GM12878 (cell line): ENCODE data around the gene TCHP. TPM values are rescaled to one million over a fixed set of nuclear protein-coding genes. Genes with fewer than 3 reads are reported as not detected.

Experiments
- ATAC-seq: fragments of 200-7000 bp; cut with Tn5 transposase; 3 replicates; pipeline ENCODE4 v1.9.1; 2020; ENCODE audit warnings: mild to moderate bottlenecking, moderate library complexity
- BruUV-seq: library from RNA; stranded (reverse); fragments of 400-500 nt; replicated peaks from 2 replicates; lab custom pipeline; 2021; lab: Mats Ljungman, UMichigan
- CTCF ChIA-PET: fragments of 300-600 bp; sonication (Branson Sonifier 250); formaldehyde crosslinking; extraction: SDS; loops from one replicate; lab custom pipeline; 2021; ENCODE audit warnings: inconsistent platforms; lab: Yijun Ruan, JAX
- POLR2A ChIA-PET: fragments of 350-600 bp; formaldehyde crosslinking; extraction: SDS; loops from one replicate; lab custom pipeline; 2021; ENCODE audit warnings: inconsistent platforms; lab: Charles Lee
- RAD21 ChIA-PET: fragments of 300-600 bp; sonication (Branson Sonifier 250); formaldehyde crosslinking; loops from one replicate; lab custom pipeline; 2023; ENCODE audit warnings: antibody characterized with exemption; ENCODE audit not compliant: unreplicated experiment; lab: Charles Lee
- SMC1A ChIA-PET: fragments of 300-600 bp; sonication (Branson Sonifier 250); formaldehyde crosslinking; loops from one replicate; lab custom pipeline; 2023; ENCODE audit not compliant: unreplicated experiment, uncharacterized antibody; lab: Charles Lee
- DNase-seq: peaks from one replicate; pipeline ENCODE4 v3.0.0-alpha.2; 2011; ENCODE audit warnings: low read depth, low spot score
- FAIRE-seq: peaks from 3 replicates; lab custom pipeline; 2011; peaks lifted over from hg19 to GRCh38; lab: Jason Lieb, UNC
- H2AFZ ChIP-seq: 2 replicates; pipeline ENCODE4 v1.6.0; 2011; ENCODE audit warnings: low read depth, low read length, control low read depth; ENCODE audit not compliant: control insufficient read depth
- H3K27ac ChIP-seq: 2 replicates; pipeline ENCODE4 v1.5.1; 2011; ENCODE audit warnings: control low read depth; ENCODE audit not compliant: control insufficient read depth, insufficient read depth
- H3K27me3 ChIP-seq, 2 experiments: replicated peaks in 1 of 2; 2 replicates each; pipeline versions ENCODE4 v1.6.0 to v1.6.1; 2011; ENCODE audit warnings: low read length in 1 of 2; ENCODE audit not compliant: control insufficient read depth in 2 of 2, insufficient read depth in 2 of 2
- H3K36me3 ChIP-seq, 2 experiments: 2 replicates each; pipeline ENCODE4 v1.5.1; 2011; ENCODE audit warnings: low read length in 1 of 2; ENCODE audit not compliant: control insufficient read depth in 2 of 2, insufficient read depth in 2 of 2
- H3K4me1 ChIP-seq: 2 replicates; pipeline ENCODE4 v1.6.1; 2011; ENCODE audit warnings: mild to moderate bottlenecking, low read length, moderate library complexity, mixed read lengths; ENCODE audit not compliant: control insufficient read depth, insufficient read depth
- H3K4me2 ChIP-seq: 2 replicates; pipeline ENCODE4 v1.6.0; 2011; ENCODE audit warnings: control low read depth; ENCODE audit not compliant: control insufficient read depth, insufficient read depth
- H3K4me3 ChIP-seq: fragments of 200-600 bp; sonication (generic); 2 replicates; pipeline ENCODE4 v1.5.1; 2016
- H3K79me2 ChIP-seq: 2 replicates; pipeline ENCODE4 v1.6.0; 2011; ENCODE audit warnings: low read length; ENCODE audit not compliant: control insufficient read depth, insufficient read depth
- H3K9ac ChIP-seq: 2 replicates; pipeline ENCODE4 v1.8.0; 2011; ENCODE audit warnings: low read length, control low read depth, mixed read lengths; ENCODE audit not compliant: control insufficient read depth, insufficient read depth
- H3K9me3 ChIP-seq: replicated peaks from 3 replicates; pipeline ENCODE4 v1.5.1; 2011; ENCODE audit warnings: mild to moderate bottlenecking, low read length; ENCODE audit not compliant: control insufficient read depth, insufficient read depth
- H4K20me1 ChIP-seq: 2 replicates; pipeline ENCODE4 v1.6.0; 2011; ENCODE audit not compliant: control insufficient read depth, insufficient read depth
- CBFB ChIP-seq: IDR thresholded peaks from 2 replicates; pipeline ENCODE4 v1.6.1; 2016; ENCODE audit warnings: antibody characterized with exemption, low read depth
- CHD1 ChIP-seq: IDR thresholded peaks from 2 replicates; pipeline ENCODE4 v1.6.1; 2012; ENCODE audit warnings: low read depth, low read length, improper control_type of control experiment
- EZH2 ChIP-seq: IDR thresholded peaks from 2 replicates; pipeline ENCODE4 v1.6.1; 2012; ENCODE audit warnings: low read depth, mild to moderate bottlenecking, control low read depth, inconsistent platforms, low read length, borderline replicate concordance; ENCODE audit not compliant: control insufficient read depth
- HDGF ChIP-seq: fragments of 450-650 bp; IDR thresholded peaks from 2 replicates; pipeline ENCODE4 v1.6.1; 2016; ENCODE audit warnings: antibody characterized with exemption
- IRF5 ChIP-seq: fragments of 450-650 bp; IDR thresholded peaks from 2 replicates; pipeline ENCODE4 v1.6.1; 2017; ENCODE audit warnings: borderline replicate concordance
- PAX5 ChIP-seq: IDR thresholded peaks from 2 replicates; pipeline ENCODE4 v1.6.1; 2011; ENCODE audit warnings: low read depth, low read length, borderline replicate concordance
- POLR2AphosphoS5 ChIP-seq: IDR thresholded peaks from 2 replicates; pipeline ENCODE4 v1.6.1; 2011; ENCODE audit warnings: mild to moderate bottlenecking, low read length, inconsistent platforms
- RAD51 ChIP-seq: fragments of 450-650 bp; IDR thresholded peaks from 2 replicates; pipeline ENCODE4 v1.6.1; 2016; ENCODE audit warnings: moderate library complexity, mild to moderate bottlenecking, inconsistent platforms
- RCOR1 ChIP-seq: conservative IDR thresholded peaks from 2 replicates; pipeline ENCODE4 v1.6.1; 2012; ENCODE audit warnings: low read depth, low read length, improper control_type of control experiment
- SPI1 ChIP-seq: IDR thresholded peaks from 2 replicates; pipeline ENCODE4 v1.6.1; 2011; ENCODE audit warnings: low read depth, mild to moderate bottlenecking, low read length, moderate library complexity, borderline replicate concordance; ENCODE audit not compliant: insufficient read depth
- ZBTB40 ChIP-seq: fragments of 450-650 bp; IDR thresholded peaks from 2 replicates; pipeline ENCODE4 v1.6.1; 2016; ENCODE audit warnings: mild to moderate bottlenecking, moderate library complexity, borderline replicate concordance
- ZNF687 ChIP-seq: fragments of 450-650 bp; IDR thresholded peaks from 2 replicates; pipeline ENCODE4 v1.6.1; 2017; ENCODE audit warnings: mild to moderate bottlenecking, moderate library complexity
- WGBS: methylation state at CpG from one replicate; pipeline ENCODE4 v1.1.6; 2016; ENCODE audit warnings: low lambda C conversion rate; ENCODE audit not compliant: insufficient replicate concordance, insufficient coverage; ENCODE audit errors: missing lambda C conversion rate; 5-methylcytosine and 5-hydroxymethylcytosine counted together
- in situ Hi-C: fragments of 300-500 bp; cut with MboI; formaldehyde crosslinking; loops from 9 replicates; pipeline ENCODE4 v1.14.3; 2018; ENCODE audit warnings: mixed read lengths
- intact Hi-C: fragments of 100-400 bp; cut with micrococcal nuclease; formaldehyde crosslinking; loops from one replicate; pipeline ENCODE4 v1.14.2; 2022; ENCODE audit not compliant: unreplicated experiment
- polyA plus RNA-seq, 11 experiments: library from polyadenylated mRNA; depleted of rRNA in 4 of 11; unstranded in 6 of 11; stranded (reverse) in 5 of 11; fragments of >200 nt; fragmentation: Nextera tagmentation in 4 of 11; fragmentation: Illumina TruSeq in 1 of 11; extraction: Ambion mirVana in 4 of 11; extraction: Trizol in 1 of 11; gene quantifications; 1 replicate in 1 of 11; 2 replicates in 10 of 11; pipeline versions ENCODE4 v1.2.1 to v1.2.3, GENCODE V29; 2011 to 2016; ENCODE audit warnings: inconsistent platforms in 2 of 11, missing spikeins in 2 of 11, low read depth in 1 of 11
- total RNA-seq, 4 experiments: library from RNA; depleted of rRNA in 3 of 4; stranded (reverse); fragments of >200 nt in 3 of 4; fragmentation: Illumina TruSeq in 1 of 4; extraction: Trizol in 1 of 4; gene quantifications; 2 replicates each; pipeline versions ENCODE4 v1.2.1 to v1.2.3, GENCODE V29; 2013 to 2021

The TCHP gene
- total and polyA plus RNA-seq, 10 of the 15 experiments (the other 5 are each of a cell fraction or from before 2014, with no cell fraction given): 4.8 to 18.6 (median 15.0) TPM

GRCh38 chr12:109925185-109925840 is 25.2 kb downstream of the TCHP start:
- H3K4me1 ChIP-seq: no peaks in the 10 kb centered on the region
- no peak overlapping the region for H3K4me3 ChIP-seq
- H3K9ac ChIP-seq: no peak overlapping the region
- H3K27me3 ChIP-seq: no peaks in the 10 kb centered on the region
- intact Hi-C loops (loop anchor here (5.0 kb wide), 1 partner anchor 73 kb away; no protein-coding TSS in a partner anchor), in situ Hi-C loops (no loop called here)
- no peaks in the 10 kb centered on the region for H3K79me2 ChIP-seq
- no peak overlapping the region for H2AFZ ChIP-seq
- H3K27ac ChIP-seq: no peak overlapping the region
- H3K36me3 ChIP-seq: peaks cover 0 to 2% of the 10 kb centered on the region in 2 experiments; a peak in 3 of 4 replicates
- DNase-seq (no peak), FAIRE-seq (no peak), ATAC-seq (no peak)
- H3K4me2 ChIP-seq: no peak overlapping the region
- RAD21 ChIA-PET: no interaction called here
- H4K20me1 ChIP-seq: no peaks in the 10 kb centered on the region
- POLR2A ChIA-PET: no interaction called here
- CTCF ChIA-PET: interaction anchor here (0.9 to 1.4 kb wide), 3 partner anchors 25 to 72 kb away, joined by 3 to 4 read pairs (median 3); no protein-coding TSS in a partner anchor
- SMC1A ChIA-PET: interaction anchor here (0.7 kb wide), 1 partner anchor 1064 kb away, joined by 3 read pairs; no protein-coding TSS in a partner anchor
- 77% methylated on average over 20 of the region's 20 CpGs for WGBS
- BruUV-seq: no TSS peak
- no peaks in the 10 kb centered on the region for H3K9me3 ChIP-seq
- TF ChIP-seq RAD51: no peak
- TF ChIP-seq POLR2AphosphoS5: no peak
- no peak for TF ChIP-seq RCOR1
- TF ChIP-seq ZNF687: no peak
- TF ChIP-seq CBFB: no peak
- no peak for TF ChIP-seq EZH2
- TF ChIP-seq SPI1: no peak
- no peak for TF ChIP-seq CHD1
- TF ChIP-seq HDGF: no peak
- TF ChIP-seq ZBTB40: no peak
- no peak for TF ChIP-seq PAX5
- no peak for TF ChIP-seq IRF5
